OCI-LY7 (cell line): ENCODE data around the gene SPRED2.

Experiments
- CTCF ChIP-seq: fragments of 200-600 bp; sonication (generic); conservative IDR thresholded peaks from 2 replicates; pipeline ENCODE4 v1.5.1; 2014; ENCODE audit warnings: mild to moderate bottlenecking, antibody characterized with exemption, low read length, moderate library complexity, mixed read lengths
- EZH2phosphoT487 ChIP-seq: fragments of 200-600 bp; sonication (generic); IDR thresholded peaks from 2 replicates; pipeline ENCODE4 v1.6.1; 2018; ENCODE audit warnings: low read depth, borderline replicate concordance, mild to moderate bottlenecking, mixed run types, antibody characterized with exemption, low read length, moderate library complexity, mixed read lengths

GRCh38 chr2:65456886-65457285 is 24.5 kb upstream of the SPRED2 start:
- TF ChIP-seq CTCF (no peak), EZH2phosphoT487 (no peak)
